RPMI7951 (cell line): ENCODE results near the gene GTF2IRD1. TPM values are rescaled to one million over a fixed set of nuclear protein-coding genes. Genes with fewer than 3 reads are reported as not detected.
"Not testable (repeated sequence)": the region's sequence is repeated elsewhere in the genome, so short reads cannot be mapped to it uniquely, and the experiment has no call there.

Source experiments
- DNase-seq: peaks from one replicate; pipeline ENCODE4 v3.0.0-alpha.2; 2012; ENCODE audit warnings: low read depth
- total RNA-seq: library from RNA; depleted of rRNA; stranded (reverse); fragments of >200 nt; shearing (Covaris generic); gene quantifications from 2 replicates; pipeline ENCODE4 v1.2.3, GENCODE V29; 2014

The GTF2IRD1 gene
- total RNA-seq, 1 experiment from 2014 or later = 4.8 TPM

GRCh38 chr7:74493295-74493694 lies 39.6 kb downstream of the GTF2IRD1 start:
- DNase-seq = no peak

DNA sequence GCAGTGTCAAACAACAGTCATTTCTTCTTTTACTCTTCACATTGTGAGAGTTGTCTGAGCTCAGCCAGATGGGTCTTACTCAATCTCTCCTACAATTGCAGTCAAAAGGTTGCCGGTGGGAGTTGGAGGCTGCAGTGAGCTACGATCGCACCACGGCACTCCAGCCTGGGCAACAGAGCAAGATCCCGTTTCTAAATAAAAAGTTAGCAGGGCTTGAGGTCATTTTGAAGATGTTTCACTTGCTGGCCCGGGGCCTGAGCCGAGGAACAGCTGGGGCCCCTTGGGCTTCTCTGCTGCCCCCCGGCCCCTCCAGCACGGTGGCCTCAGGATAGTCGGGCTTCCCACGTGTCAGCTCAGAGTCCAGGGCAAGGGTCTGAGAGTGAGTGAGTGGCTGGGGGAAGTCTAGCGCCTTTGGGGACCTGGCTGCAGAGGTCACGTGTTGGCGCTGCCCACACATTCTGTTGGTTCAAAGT lies 40.4 kb downstream of the GTF2IRD1 start:
- no peak for DNase-seq

DNA sequence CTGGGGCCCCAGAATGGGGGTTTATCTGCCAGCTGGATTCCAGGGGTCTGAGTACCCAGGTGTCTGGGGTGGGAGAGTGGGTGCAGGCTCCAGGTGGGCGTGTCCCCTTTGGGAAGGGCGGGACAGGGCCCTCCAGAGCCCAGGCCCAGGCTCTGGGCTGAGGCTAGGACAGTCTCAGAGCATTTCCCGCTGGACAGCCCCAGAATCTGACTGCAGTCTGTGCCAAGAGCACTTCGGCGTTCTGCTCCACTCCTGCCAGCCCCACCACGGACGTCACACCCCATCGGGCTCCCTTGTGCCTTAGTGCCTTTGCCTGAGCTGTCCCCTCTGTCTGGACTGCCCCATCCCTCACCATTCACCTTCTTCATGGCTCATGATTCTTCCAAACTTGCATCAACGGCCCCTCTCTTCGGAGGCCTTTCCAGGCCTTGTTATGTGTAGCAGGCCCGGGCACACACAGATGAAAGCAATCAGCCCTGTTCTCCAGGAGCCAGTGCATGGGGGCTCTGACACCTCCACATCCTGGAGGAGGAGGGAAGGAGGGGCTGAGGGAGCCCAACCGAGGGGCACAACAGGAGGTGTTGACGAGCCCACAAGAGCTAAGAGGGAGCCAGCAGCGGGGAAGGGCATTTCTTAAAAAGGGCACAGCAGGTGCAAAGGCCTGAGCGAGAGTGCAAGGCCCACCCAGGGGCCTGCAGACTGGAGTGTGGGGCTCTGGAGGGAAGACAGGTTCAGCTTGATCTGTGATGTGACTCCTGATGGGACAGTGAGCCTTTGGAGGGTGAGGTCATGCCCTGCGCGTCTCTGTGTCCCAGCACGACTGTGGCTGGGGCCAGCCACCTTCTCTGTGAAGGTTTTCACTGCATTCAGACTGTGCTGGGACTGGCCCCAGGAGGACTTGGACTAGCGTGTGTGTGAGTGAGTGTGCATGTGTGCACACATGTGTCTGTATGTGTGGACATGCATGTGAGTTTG lies 41.7 kb downstream of the GTF2IRD1 start:
- no peak for DNase-seq

- no peak for DNase-seq
Measured at GRCh38 chr7:74496272-74496671, 42.6 kb downstream of the GTF2IRD1 start.

DNA sequence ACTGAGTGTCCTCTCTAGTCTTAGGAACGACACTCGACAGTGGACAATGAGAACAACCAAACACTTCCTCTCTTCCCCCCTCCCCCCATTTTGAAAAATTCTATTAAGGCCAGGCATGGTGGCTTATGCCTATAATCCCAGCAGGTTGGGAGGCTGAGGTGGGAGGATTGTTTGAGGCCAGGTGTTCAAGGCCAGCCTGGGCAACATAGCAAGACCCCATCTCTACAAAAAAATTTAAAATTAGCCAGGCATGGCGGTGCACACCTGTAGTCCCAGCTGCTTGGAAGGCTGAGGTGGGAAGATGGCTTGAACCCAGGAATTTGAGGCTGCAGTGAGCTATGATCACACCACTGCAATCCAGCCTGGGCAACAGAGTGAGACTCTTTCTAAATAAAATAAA lies 43.1 kb downstream of the GTF2IRD1 start:
- not testable (repeated sequence) for DNase-seq

DNA sequence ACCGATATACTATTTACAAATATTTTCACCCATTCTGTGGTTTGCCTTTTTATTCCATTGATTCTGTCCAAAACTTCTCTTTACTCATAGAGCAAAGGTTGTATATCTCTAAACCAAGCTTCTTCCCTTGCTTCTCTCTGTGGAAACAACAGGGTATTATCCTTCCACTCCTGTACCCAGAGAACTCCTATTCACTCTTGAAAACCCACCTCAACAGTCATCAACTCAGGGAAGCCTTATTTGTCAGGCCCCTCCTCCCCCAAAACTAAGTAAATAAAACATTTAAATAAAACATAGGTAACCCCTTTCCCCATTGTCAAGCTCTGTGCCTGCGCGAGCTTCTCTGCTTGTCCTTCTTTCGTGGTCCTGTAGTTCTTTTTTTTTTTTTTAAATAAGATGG lies 44.6 kb downstream of the GTF2IRD1 start:
- DNase-seq = no peak

DNA sequence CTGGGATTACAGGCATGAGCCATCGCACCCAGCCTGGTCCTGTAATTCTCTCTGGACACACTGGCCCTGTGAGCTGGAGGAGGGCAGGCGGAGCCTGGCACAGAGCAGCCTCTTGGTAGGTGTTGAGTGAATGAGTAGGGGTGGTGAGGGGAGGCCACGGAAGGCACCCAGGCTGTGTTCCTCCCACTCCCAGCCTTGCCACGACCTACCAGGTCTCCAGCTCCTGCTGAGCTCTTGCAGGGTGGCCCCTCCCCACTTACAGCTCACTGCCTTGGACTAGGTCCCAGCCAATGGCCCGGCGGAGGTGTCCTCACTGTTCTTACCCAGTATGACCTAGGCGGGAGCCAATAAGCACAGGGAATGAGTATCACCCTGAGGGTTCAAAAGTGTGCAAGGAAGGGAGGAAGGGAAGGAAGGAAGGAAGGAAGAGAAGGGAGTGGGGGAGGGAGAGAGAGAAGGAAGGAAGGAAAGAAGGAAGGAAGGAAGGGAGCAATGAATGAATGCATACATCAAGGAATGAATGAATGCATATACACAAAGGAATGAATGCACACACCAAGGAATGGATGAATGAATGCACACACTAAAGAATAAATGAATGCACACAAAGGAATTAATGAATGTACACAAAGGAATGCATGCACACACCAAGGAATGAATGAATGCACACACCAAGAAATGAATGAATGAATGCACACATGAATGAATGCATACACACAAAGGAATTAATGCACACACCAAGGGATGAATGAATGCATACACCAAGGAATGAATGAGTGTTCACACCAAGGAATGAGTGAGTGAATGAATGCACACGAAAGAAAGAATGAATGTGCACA lies 45.5 kb downstream of the GTF2IRD1 start:
- no peak for DNase-seq

DNA sequence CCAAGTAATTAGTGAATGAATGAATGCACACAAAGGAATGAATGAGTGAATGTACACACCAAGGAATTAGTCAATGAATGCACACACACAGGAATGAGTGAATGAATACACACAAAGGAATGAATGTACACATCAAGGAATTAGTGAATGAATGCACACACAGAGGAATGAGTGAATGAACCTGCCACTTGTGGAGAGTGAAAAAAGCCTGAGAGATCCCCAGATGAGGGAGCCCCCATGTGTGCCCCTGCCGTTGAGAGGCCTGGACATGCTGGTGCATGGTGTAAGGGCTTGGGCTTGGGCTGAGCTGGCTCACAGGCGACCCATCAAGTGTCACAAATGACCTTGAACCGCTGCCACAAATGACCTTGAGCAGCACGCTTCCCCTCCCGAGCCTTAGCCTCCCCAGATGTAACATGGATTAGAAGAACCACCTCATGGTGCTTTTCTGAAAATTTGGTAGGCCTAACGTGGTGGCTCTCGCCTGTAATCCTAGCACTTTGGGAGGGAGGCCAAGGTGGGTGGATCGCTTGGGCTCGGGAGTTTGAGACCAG lies 46.2 kb downstream of the GTF2IRD1 start:
- DNase-seq = no peak

GRCh38 chr7:74501298-74501697 lies 47.6 kb downstream of the GTF2IRD1 start:
- no peak for DNase-seq

DNA sequence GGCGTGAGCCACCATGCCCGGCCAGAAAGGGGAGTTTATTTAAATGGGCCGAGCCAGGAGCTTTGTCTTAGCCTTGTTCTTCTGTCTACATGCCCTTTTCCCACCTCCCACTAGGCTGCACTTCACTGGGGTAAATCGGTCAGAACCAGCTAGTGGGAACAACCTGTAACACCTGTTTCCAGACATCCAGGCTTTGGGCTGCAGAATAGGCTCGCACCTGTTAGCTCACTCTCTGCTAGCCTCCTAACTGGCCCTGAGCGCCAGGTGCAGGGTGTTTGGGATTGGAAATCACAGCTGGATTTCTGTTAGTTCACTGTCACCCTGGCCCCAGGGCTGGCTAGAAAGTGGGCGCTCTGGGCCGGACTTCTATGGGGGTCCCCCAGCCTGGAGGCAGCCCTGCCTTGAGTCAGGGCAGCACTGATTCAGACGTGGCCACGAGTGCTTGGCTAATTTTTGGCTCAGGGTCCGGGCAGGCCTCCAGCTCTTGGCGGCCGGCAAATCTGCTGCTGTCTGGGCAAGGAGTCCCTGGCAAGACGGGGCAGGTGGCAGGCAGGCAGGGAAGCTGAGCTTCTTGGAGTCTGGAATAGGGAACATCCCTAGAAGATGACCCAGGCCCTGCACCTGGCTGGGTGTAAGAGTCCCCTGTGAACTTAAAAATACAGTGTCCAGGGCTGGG lies 48.6 kb downstream of the GTF2IRD1 start:
- no peak for DNase-seq

DNA sequence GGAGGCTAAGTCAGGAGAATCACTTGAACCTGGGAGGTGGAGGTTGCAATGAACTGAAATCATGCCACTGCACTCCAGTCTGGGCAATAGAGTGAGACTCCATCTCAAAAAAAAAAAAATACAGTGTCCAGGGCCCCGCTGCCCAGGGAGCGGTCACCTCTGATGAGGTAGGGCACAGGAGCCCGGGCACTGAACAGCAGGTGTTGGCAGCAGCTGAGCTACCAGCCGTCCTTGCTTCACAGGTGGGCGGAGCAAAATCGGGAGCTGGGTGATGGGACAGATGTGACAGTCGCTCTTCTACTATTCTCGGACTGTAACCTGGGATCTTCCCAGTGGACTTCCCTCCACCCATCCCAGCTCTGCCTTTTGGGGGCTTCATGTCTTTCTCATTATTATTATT lies 49.4 kb downstream of the GTF2IRD1 start:
- DNase-seq = no peak

DNA sequence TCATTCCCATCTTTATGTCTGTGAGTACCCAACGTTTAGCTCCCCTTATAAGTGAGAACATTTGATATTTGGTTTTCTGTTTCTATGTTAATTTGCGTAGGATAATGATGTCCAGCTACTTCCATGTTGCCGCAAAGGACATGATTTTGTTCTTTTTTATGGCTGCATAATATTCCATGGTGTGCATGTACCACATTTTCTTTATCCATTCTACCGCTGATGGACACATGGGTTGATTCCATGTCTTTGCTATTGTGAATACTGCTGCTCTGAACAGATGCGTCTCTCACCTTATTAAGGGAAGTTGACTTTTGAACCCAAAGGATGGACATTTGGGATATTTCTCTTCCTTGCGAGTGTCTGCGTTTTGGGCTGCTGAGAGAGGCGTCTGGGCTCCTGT lies 50.2 kb downstream of the GTF2IRD1 start:
- DNase-seq = no peak

DNA sequence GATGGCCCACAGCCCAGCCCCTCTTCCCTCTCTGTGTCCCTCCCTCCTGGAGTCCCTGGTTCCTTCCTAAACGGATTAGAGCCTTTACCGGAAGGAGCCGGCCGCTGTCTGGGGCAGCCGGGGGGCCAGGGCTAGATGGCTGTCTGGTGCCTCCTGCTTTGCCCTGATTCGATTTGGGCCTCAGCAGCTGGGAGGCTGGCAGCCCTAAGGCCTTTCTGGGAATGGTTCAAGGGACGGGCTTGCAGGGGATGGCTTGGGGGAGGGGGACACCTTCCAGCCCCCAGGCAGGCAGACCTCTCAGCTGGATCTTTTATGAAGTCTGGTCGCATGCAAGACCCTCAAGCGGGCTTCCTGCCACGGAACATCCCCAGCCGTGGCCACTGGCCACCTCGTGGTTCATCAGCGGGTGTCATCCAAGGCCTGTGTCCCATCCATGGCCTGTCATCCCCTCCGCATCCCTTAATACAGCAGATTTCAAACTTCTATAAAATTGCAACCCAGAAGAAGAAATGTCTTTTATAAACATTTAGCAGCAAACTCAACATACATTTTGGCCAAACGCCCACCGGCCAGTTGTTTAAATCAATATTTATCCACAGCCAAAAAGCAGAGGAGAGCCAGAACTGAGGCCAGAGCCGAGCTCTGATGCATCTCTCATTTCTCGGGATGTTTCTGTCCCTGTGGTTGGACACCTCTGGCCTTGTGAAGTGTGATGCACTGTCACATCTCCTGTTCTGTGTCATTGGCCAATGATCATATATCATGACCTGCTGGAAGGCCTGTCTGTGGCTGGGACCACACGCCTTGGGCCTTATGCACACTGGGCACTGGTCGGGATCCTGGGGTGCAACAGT lies 52.0 kb downstream of the GTF2IRD1 start:
- DNase-seq = no peak

- no peak for DNase-seq
Measured at GRCh38 chr7:74506325-74506724, 52.6 kb downstream of the GTF2IRD1 start.

DNA sequence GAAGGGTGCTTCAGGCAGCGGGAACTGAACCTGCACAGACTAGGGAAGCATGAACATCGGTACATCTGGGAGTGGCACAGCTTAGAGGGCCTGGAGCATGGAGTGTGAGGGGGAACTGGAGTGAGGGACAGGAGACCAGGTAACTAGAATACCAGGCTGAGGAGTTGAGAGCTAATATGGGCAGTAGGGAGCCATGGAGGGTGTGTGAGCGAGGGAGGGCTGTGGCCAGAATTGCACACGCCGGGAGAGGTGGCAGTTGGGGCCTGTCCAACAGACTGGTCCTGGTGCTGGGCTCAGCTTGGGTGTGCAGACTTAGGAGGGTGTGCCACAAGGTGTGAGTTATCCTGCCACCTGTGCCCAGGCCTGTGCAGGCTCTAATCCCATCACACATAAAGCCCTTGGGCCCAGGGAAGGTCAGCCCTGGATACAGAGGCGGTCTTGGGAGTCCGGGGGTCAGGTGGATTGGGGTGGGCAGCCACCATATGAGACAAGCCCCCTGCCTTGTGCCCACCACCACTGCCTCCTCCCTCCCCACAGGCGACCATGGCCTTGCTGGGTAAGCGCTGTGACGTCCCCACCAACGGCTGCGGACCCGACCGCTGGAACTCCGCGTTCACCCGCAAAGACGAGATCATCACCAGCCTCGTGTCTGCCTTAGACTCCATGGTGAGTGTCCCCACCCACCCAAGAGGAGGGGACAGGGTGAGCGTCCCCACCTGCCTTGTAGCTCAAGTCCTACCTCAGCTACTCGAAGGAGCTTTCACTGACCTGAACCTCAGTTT lies 54.0 kb downstream of the GTF2IRD1 start:
- no peak for DNase-seq

DNA sequence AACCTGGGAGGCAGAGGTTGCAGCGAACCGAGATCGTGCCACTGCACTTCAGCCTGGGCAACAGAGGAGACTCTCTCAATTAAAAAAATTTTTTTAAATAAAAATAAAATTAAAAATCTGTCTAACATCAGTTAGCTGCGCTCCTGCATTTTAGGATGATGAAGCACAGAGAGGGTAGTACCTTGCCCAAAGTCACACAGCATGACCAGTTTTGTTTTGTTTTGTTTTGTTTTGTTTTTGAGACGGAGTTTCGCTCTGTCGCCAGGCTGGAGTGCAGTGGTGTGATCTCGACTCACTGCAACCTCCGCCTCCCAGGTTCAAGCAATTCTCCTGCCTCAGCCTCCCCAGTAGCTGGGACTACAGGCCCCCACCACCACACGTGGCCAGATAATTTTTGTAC lies 55.7 kb downstream of the GTF2IRD1 start:
- DNase-seq = not testable (repeated sequence)

- DNase-seq = no peak
Measured at GRCh38 chr7:74511345-74511744, 57.6 kb downstream of the GTF2IRD1 start.

DNA sequence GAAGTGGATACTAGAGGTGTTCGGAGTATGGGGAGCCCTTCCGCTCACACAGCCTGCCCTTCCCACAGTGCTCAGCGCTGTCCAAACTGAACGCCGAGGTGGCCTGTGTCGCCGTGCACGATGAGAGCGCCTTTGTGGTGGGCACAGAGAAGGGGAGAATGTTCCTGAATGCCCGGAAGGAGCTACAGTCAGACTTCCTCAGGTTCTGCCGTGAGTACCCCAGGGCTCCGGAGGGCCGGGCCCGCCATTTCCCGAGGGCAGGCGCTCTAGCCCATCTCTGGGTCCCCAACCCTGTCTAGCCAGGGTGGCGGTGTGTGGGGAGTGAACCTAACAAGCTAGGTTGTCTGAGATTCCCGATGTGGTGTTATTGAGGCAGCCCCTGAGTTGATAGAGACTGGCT lies 59.1 kb downstream of the GTF2IRD1 start:
- no peak for DNase-seq

GRCh38 chr7:74514131-74514591 lies 60.5 kb downstream of the GTF2IRD1 start:
- DNase-seq = no peak

GRCh38 chr7:74515276-74515675 lies 61.6 kb downstream of the GTF2IRD1 start:
- no peak for DNase-seq
